Aorta (tissue), 5 donors: Measurements from ENCODE around the gene CACNB1. TPM values are rescaled to one million over a fixed set of nuclear protein-coding genes. Genes with fewer than 3 reads are reported as not detected.
A peak's percentile ranks its signal among the peaks of the same experiment; 100 is the strongest.

Source experiments
- ATAC-seq: fragments of 200-7000 bp; cut with Tn5 transposase; one replicate; pipeline ENCODE4 v1.9.1; 2022; ENCODE audit warnings: moderate library complexity; ENCODE audit not compliant: low FRiP score
- DNase-seq, 2 donors: peaks; one replicate each; pipeline ENCODE4 v3.0.0-alpha.2; 2020
- H3K27ac ChIP-seq, 2 donors: one replicate each; pipeline ENCODE4 v1.5.1; 2013; ENCODE audit warnings: low read length in 2 of 2, mild to moderate bottlenecking in 2 of 2, moderate library complexity in 2 of 2, control low read depth in 1 of 2, inconsistent platforms in 1 of 2, low read depth in 1 of 2
- H3K27me3 ChIP-seq, 2 donors: one replicate each; pipeline ENCODE4 v1.6.1; 2013; ENCODE audit warnings: control low read depth in 1 of 2, low read length in 1 of 2, mild to moderate bottlenecking in 1 of 2, moderate library complexity in 1 of 2; ENCODE audit not compliant: insufficient read depth in 2 of 2, control insufficient read depth in 1 of 2
- H3K36me3 ChIP-seq, 2 donors: one replicate each; pipeline ENCODE4 v1.6.1; 2013; ENCODE audit warnings: control low read depth in 1 of 2, low read length in 1 of 2, mild to moderate bottlenecking in 1 of 2; ENCODE audit not compliant: insufficient read depth in 2 of 2, control insufficient read depth in 1 of 2
- H3K4me1 ChIP-seq, 2 donors: one replicate each; pipeline ENCODE4 v1.6.1; 2013; ENCODE audit warnings: low read length in 2 of 2, control low read depth in 1 of 2, mild to moderate bottlenecking in 1 of 2, moderate library complexity in 1 of 2; ENCODE audit not compliant: insufficient read depth in 2 of 2, control insufficient read depth in 1 of 2
- H3K4me3 ChIP-seq, 2 donors: one replicate each; pipeline ENCODE4 v1.5.1; 2013; ENCODE audit warnings: low read length in 2 of 2, control low read depth in 1 of 2, mild to moderate bottlenecking in 1 of 2
- H3K9me3 ChIP-seq: one replicate; pipeline ENCODE4 v1.6.1; 2013; ENCODE audit warnings: mild to moderate bottlenecking, low read length; ENCODE audit not compliant: control insufficient read depth
- WGBS, 2 donors: extraction: QIAGEN DNeasy Blood & Tissue Kit; methylation state at CpG; one replicate each; pipeline ENCODE4 v1.1.7; 2013; 5-methylcytosine and 5-hydroxymethylcytosine counted together
- intact Hi-C, 2 donors: fragments of 100-400 bp; cut with DNase I; formaldehyde crosslinking; loops; one replicate each; pipeline versions ENCODE4 v1.14.2 to v1.15.0; 2022
- polyA plus RNA-seq, 2 donors: library from polyadenylated mRNA; stranded (reverse); fragments of 200-250 nt; gene quantifications; one replicate each; pipeline ENCODE4 v1.2.3, GENCODE V29; 2013
- total RNA-seq, 2 donors: library from RNA; stranded (reverse); fragmentation: NEBNext Ultra II Directional; extraction: Animal tissue kit (Norgen Biotek cat#: 25700); gene quantifications; one replicate each; pipeline ENCODE4 v1.2.1, GENCODE V29; 2021
- donor health status: healthy with polysubstance abuse.
- donor health status: Bipolar disorder and iron deficiency.
- donor health status: DM: no; HTN: no; CAD: no.
- donor health status: DM: no; HTN: no; CAD: no.
- donor health status: DM: yes; HTN: yes; CAD: no.

Gene CACNB1
- total and polyA plus RNA-seq, 4 donors, result 1.9 to 50.6 (median 30.6) TPM

DNA sequence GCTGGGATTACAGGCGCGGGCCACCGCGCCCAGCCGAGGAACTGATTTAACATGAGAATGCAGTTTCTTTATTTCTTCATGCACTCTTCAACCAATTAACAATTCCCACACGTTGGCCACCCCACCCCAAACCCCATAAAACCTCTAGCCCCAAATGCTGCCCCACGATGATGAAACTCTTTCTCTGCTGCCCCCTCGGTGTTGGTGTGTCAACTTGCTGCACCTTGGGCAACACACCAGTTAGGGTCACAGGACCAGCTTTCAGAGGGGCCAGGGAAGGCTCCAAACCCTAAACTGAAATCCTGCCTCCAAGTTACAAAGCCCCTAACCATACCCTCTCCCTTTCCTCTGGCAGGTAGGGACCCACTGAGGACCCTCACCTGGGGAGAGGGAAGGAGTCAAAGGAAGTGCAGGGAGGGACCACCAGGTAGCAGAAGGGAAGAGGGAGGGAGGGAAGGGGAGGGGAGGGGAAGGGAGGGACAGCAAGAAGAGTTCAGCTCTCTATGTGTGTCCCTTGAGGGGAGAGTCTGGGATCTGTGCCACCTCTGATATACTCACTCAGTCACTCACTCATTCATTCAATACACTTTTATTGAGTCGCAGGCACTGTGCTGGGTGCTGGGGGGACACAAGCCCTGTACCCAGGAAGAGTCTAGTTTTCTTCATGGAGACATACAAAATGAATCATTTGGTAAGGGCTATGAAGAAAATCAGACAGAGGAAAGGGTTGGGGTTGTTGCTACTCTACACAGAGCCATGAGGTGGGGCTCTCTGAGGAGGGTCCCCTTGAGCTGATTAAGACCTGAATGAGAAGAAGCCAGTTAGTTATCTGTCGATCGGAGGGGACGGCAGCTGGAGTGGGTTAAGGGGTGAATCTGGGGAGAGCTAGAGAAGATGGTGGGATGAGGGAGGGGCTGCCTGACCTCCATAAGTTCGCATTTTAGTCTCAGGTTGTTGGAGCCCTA lies 50.0 kb downstream of the CACNB1 start:
- WGBS, 2 donors, result 81 to 82% methylated on average over 13 of the region's 13 CpGs
- no peaks in the 10 kb centered on the region for H3K36me3 ChIP-seq
- H3K27me3 ChIP-seq, result no peaks in the 10 kb centered on the region
- no peak for DNase-seq
- H3K27ac ChIP-seq, result no peak overlapping the region
- no peaks in the 10 kb centered on the region for H3K4me1 ChIP-seq
- no peaks in the 10 kb centered on the region for H3K9me3 ChIP-seq
- intact Hi-C loops, result no loop called here
- H3K4me3 ChIP-seq, result no peak overlapping the region
- ATAC-seq, result no peak

DNA sequence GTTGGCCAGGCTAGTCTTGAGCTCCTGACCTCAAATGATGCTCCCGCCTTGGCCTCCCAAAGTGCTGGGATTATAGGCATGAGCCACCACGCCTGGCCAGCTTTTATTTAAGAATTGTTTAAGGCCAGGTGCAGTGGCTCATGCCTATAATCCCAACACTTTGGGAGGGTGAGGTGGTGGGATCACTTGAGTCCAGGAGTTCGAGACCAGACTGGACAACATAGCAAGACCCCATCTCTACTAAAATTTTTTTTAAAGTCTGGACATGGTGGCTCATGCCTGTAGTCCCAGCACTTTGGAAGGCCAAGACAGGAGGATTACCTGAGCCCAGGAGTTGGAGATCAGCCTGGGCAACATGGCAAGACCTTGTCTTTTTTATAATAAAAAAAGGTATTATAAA lies 51.2 kb downstream of the CACNB1 start:
- DNase-seq, result no peak
- no peak overlapping the region for H3K4me3 ChIP-seq
- no peaks in the 10 kb centered on the region for H3K9me3 ChIP-seq
- H3K36me3 ChIP-seq, result no peaks in the 10 kb centered on the region
- ATAC-seq, result no peak
- no peaks in the 10 kb centered on the region for H3K4me1 ChIP-seq
- no peak overlapping the region for H3K27ac ChIP-seq
- 98 to 100% methylated on average over 3 of the region's 3 CpGs for WGBS, 2 donors
- intact Hi-C loops, result no loop called here
- no peaks in the 10 kb centered on the region for H3K27me3 ChIP-seq

DNA sequence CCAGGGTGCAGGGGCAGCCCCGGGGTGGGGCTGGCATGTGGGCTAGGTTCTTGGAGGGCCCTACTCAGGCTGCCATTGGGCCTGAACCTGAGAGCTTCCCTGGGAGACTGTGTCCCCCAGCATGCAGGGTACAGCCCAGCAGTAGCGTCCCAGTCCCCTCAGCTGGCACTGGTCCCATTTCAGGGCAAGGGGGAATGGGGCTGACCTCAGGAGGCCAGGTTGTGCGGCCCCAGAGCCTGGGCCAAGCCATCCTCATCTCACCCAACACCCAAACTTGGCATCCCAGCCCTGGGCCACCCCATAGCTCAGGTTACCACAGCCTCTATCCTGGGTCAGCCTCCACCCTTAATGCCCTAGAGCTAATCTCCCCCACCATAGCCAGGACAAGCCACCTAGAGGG lies 52.3 kb downstream of the CACNB1 start:
- WGBS, 2 donors, result 89 to 98% methylated on average over 3 of the region's 3 CpGs

DNA sequence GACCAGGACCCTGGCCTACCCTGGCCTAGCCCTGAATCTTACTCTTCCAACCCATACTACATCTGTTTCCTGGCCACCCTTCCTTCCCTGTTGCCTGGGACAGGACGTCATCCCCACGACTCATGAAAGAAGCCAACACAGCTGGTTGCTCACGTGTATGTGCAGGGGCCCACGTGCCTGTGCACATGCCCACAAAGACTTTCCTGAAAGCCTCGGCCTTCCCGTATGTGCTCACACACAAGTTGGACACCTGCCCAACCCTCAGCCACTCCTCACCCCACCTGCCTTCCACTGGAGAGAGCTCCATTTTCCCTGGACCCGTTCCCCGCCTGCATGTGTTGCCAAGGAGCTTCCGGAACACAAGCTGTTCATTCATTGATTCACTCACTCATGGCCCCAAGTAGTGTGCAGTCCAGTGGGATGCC lies 53.0 kb downstream of the CACNB1 start:
- ATAC-seq (peak; percentile 79), DNase-seq (peak; percentile 90 to 92)
- no peaks in the 10 kb centered on the region for H3K9me3 ChIP-seq
- no peaks in the 10 kb centered on the region for H3K27me3 ChIP-seq
- H3K36me3 ChIP-seq, result no peaks in the 10 kb centered on the region
- intact Hi-C loops, result no loop called here
- H3K4me1 ChIP-seq, result no peaks in the 10 kb centered on the region
- H3K4me3 ChIP-seq, result no peak overlapping the region
- WGBS, 2 donors, result 62 to 67% methylated on average over 9 of the region's 9 CpGs
- H3K27ac ChIP-seq, result no peak overlapping the region

More for the DNA sequence above, 52.3 kb downstream of the CACNB1 start:
- ATAC-seq (no peak), DNase-seq (no peak)
- intact Hi-C loops, result no loop called here
- Histone ChIP-seq H3K27ac (no peak overlapping the region), H3K4me1 (no peaks in the 10 kb centered on the region), H3K27me3 (no peaks in the 10 kb centered on the region), H3K4me3 (no peak overlapping the region), H3K36me3 (no peaks in the 10 kb centered on the region), H3K9me3 (no peaks in the 10 kb centered on the region)

DNA sequence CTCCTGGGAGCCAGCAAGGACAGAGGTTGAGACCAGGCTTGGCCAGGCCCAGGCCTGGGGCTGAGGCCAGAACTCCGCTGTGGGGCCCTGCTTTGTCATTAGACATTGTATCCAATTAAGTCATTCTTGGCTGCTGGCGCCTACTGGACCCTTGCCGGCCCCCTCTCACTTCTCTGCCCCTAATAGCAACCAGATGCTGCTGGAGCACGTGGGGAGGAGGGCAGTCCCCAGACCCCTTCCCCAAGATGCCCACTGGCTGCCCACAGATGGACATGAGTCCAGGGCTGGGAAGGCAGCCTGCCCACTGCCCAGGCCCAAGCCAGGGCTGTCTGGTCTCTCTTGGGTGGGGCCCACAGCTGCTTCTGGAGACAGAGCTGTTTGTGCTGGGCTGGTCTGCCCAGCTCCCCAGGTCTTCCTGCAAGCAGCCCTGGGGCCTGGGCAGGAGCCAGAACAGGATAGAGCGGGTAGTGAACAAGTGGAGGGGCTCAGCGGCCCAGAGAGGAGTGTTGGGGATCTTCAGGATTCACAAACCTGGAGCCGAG lies 53.8 kb downstream of the CACNB1 start:
- peak; percentile 70 to 83 for DNase-seq
- Histone ChIP-seq H3K36me3 (no peaks in the 10 kb centered on the region), H3K9me3 (no peaks in the 10 kb centered on the region), H3K4me1 (no peaks in the 10 kb centered on the region), H3K27ac (no peak overlapping the region), H3K27me3 (no peaks in the 10 kb centered on the region), H3K4me3 (no peak overlapping the region)
- intact Hi-C loops, result no loop called here
- WGBS, 2 donors, result 60 to 68% methylated on average over 7 of the region's 7 CpGs
- ATAC-seq, result peak; percentile 66

DNA sequence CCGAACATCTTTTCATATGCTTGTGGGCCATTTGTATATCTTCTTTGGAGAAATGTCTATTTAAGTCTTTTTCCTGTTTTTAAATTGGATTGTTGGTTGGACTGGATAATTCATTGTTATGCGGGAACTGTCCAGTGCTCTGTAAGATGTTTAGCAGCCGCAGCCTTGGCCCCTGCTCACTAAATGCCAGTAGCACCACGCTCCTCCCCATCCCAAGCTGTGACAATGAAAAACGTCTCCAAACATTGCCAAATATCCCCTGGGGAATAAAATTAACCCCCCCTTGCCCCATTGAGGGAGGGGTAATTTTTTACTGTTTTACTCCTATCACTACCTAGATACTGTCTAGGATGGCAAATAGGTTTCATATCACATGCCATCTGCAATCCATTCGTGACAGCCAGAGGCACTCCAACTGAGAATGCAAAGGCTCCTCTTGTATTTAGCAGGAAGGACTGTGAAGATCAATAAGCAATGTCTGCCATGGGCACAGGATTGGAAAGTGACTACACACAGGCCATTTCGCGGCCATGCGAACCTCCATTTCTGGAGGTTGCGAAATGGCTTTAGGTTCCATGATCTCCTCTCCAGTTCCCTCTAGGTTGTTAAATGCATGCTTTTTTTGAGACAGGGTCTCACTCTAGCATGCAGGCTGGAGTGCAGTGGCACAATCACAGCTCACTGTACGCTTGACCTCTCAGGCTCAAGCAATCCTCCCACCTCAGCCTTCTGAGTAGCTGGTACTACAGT lies 55.4 kb downstream of the CACNB1 start:
- intact Hi-C loops, result no loop called here
- no peaks in the 10 kb centered on the region for H3K36me3 ChIP-seq
- no peaks in the 10 kb centered on the region for H3K4me1 ChIP-seq
- H3K4me3 ChIP-seq, result no peak overlapping the region
- H3K27me3 ChIP-seq, result no peaks in the 10 kb centered on the region
- no peaks in the 10 kb centered on the region for H3K9me3 ChIP-seq
- ATAC-seq, result no peak
- no peak for DNase-seq
- H3K27ac ChIP-seq, result no peak overlapping the region
- WGBS, 2 donors, result 90 to 91% methylated on average over 11 of the region's 11 CpGs

DNA sequence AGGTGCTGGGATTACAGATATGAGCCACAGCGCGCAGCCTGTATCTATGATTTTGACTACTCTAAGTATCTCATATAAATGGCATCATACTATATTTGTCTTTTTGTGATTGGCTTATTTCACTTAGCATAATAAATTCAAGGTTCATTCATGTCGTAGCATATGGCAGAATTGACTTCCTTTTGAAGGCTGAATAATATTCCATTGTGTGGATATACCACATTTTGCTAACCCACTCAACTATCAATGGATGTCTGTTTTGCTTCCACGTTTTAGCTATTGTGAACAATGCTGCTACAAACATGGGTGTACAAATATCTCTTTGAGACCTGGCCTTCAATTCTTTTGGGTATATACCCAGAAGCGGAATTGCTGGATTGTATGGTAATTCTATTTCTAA lies 56.2 kb downstream of the CACNB1 start:
- WGBS, 2 donors, result 97 to 98% methylated on average over 5 of the region's 5 CpGs
- Histone ChIP-seq H3K27ac (no peak overlapping the region), H3K36me3 (no peaks in the 10 kb centered on the region), H3K9me3 (no peaks in the 10 kb centered on the region), H3K27me3 (no peaks in the 10 kb centered on the region), H3K4me1 (no peaks in the 10 kb centered on the region), H3K4me3 (no peak overlapping the region)
- no peak for ATAC-seq
- no peak for DNase-seq
- intact Hi-C loops, result no loop called here

DNA sequence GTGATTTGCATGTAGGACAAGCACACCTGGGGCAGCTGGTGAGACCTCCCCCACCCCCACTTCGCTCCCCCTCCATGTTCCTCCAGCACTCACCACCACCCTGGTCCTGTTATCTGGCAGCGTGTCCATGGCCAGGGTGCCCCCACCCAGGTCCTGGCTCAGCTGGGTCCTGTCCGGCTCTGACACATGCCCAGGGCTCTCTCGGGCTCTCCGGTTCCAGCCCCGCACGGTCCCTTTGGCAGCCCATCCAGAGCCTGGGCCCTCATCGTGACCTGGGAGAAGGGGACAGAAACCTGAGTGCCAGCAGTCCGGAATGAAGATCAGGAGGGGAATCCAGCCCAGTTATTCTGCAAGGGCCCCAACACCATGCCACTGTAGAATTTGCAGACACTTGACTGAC lies 57.9 kb downstream of the CACNB1 start:
- Histone ChIP-seq H3K27me3 (no peaks in the 10 kb centered on the region), H3K36me3 (no peaks in the 10 kb centered on the region), H3K27ac (no peak overlapping the region), H3K4me3 (no peak overlapping the region), H3K4me1 (no peaks in the 10 kb centered on the region), H3K9me3 (no peaks in the 10 kb centered on the region)
- ATAC-seq, result no peak
- 93 to 97% methylated on average over 9 of the region's 9 CpGs for WGBS, 2 donors
- DNase-seq, result no peak
- intact Hi-C loops, result no loop called here
